Peyer's patch (tissue), 4 donors: ENCODE measurements around the gene DCP1B.

ENCODE experiments used
- POLR2A ChIP-seq, 2 donors: fragments of 450-650 bp; IDR thresholded peaks; one replicate each; pipeline ENCODE4 v1.5.1; 2017; ENCODE audit warnings: antibody characterized with exemption in 2 of 2, mild to moderate bottlenecking in 2 of 2, moderate library complexity in 2 of 2
- TF ChIP-seq, protein P1 (sequence below), 6 experiments: fragments of 450-650 bp in 4 of 6; fragments of 200-600 bp in 2 of 6; sonication (generic) in 1 of 6; IDR thresholded peaks; one replicate each; pipeline ENCODE4 v1.5.1; 2017 to 2019; ENCODE audit warnings: antibody characterized with exemption in 6 of 6, mild to moderate bottlenecking in 3 of 6, moderate library complexity in 1 of 6

DNA sequence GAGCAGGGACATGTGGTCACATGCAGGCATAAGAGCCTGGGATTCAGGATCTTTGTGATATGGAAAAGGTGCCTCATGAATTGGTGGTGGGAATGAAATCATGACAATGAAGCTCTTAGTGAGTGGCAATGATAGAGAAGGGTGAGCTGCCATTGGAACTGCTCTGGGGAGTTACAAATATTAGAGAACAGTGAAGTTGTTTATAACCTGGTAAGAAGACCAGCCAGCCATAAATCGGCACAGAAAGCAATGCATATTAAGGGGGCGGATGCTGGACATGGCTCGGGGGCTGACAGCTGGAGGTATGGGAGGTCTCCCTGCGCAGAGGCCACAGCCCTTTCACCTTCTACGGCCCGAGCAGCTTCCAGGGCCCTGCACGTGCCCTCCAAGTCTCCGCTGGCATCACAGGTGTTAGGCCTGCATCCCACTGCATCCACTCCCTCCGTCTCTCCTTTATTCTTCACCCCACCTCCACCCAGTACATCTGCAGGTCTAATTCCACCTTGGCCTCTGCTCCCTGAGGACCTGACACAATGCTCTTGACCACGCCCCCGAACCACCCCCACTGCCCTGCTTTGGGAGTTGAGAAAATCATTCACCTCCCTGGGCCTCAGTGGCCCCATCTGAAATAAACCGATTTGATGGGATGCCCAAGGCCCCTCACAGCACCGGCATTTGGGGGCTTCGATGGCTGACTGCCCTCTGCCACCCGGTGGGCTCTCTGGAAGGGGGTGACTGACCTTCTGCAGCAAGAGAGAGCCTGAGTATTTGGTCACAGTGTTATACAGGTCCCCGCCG is 89.9 kb downstream of the DCP1B start:
- TF ChIP-seq, protein P1, sequence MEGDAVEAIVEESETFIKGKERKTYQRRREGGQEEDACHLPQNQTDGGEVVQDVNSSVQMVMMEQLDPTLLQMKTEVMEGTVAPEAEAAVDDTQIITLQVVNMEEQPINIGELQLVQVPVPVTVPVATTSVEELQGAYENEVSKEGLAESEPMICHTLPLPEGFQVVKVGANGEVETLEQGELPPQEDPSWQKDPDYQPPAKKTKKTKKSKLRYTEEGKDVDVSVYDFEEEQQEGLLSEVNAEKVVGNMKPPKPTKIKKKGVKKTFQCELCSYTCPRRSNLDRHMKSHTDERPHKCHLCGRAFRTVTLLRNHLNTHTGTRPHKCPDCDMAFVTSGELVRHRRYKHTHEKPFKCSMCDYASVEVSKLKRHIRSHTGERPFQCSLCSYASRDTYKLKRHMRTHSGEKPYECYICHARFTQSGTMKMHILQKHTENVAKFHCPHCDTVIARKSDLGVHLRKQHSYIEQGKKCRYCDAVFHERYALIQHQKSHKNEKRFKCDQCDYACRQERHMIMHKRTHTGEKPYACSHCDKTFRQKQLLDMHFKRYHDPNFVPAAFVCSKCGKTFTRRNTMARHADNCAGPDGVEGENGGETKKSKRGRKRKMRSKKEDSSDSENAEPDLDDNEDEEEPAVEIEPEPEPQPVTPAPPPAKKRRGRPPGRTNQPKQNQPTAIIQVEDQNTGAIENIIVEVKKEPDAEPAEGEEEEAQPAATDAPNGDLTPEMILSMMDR (IDR thresholded peaks at IDR 0.05) = no peak
- no peak for TF ChIP-seq POLR2A (IDR thresholded peaks at IDR 0.05)
